Smooth muscle cell (in vitro differentiated cells): Measurements from ENCODE around the gene CPNE9. TPM values are rescaled to one million over a fixed set of nuclear protein-coding genes. Genes with fewer than 3 reads are reported as not detected.
A peak's percentile ranks its signal among the peaks of the same experiment; 100 is the strongest.

Experiments
- DNase-seq: peaks from one replicate; lab custom pipeline; 2025; ENCODE audit not compliant: unreplicated experiment; lab: John Stamatoyannopoulos, UW
- H2AFZ ChIP-seq: fragments of 200-600 bp; sonication (generic); 2 replicates; pipeline ENCODE4 v1.6.0; 2016; ENCODE audit warnings: antibody characterized with exemption, low read depth, mild to moderate bottlenecking
- H3F3A ChIP-seq: fragments of 200-600 bp; sonication (generic); 2 replicates; pipeline ENCODE4 v1.6.0; 2017; ENCODE audit warnings: antibody characterized with exemption, low read depth
- H3K27ac ChIP-seq: fragments of 200-600 bp; sonication (generic); 2 replicates; pipeline ENCODE4 v1.5.1; 2016; ENCODE audit warnings: low read depth, mild to moderate bottlenecking
- H3K27me3 ChIP-seq: fragments of 200-600 bp; sonication (generic); 2 replicates; pipeline ENCODE4 v1.6.1; 2016; ENCODE audit warnings: low read depth, mild to moderate bottlenecking
- H3K36me3 ChIP-seq: fragments of 200-600 bp; sonication (generic); 2 replicates; pipeline ENCODE4 v1.5.1; 2016; ENCODE audit warnings: low read depth
- H3K4me1 ChIP-seq: fragments of 200-600 bp; sonication (generic); 2 replicates; pipeline ENCODE4 v1.5.1; 2016; ENCODE audit warnings: low read depth
- H3K4me2 ChIP-seq: fragments of 200-600 bp; sonication (generic); 2 replicates; pipeline ENCODE4 v1.6.0; 2016; ENCODE audit warnings: mild to moderate bottlenecking
- H3K4me3 ChIP-seq: fragments of 200-600 bp; sonication (generic); 2 replicates; pipeline ENCODE4 v1.5.1; 2016; ENCODE audit warnings: mild to moderate bottlenecking
- H3K79me2 ChIP-seq: fragments of 200-600 bp; sonication (generic); 2 replicates; pipeline ENCODE4 v1.6.0; 2016; ENCODE audit warnings: low read depth, mild to moderate bottlenecking
- H3K9ac ChIP-seq: fragments of 200-600 bp; sonication (generic); 2 replicates; pipeline ENCODE4 v1.6.0; 2016; ENCODE audit warnings: low read depth
- H3K9me3 ChIP-seq: fragments of 200-600 bp; sonication (generic); replicated peaks from 2 replicates; pipeline ENCODE4 v1.5.1; 2016; ENCODE audit warnings: low read depth
- H4K20me1 ChIP-seq: fragments of 200-600 bp; sonication (generic); 2 replicates; pipeline ENCODE4 v1.6.0; 2016; ENCODE audit warnings: low read depth
- WGBS: methylation state at CpG from one replicate; pipeline ENCODE4 v1.1.7; 2016; ENCODE audit warnings: low lambda C conversion rate; 5-methylcytosine and 5-hydroxymethylcytosine counted together
- polyA plus RNA-seq: library from polyadenylated mRNA; unstranded; fragments of >200 nt; fragmentation: Nextera tagmentation; extraction: Ambion mirVana; gene quantifications from 2 replicates; pipeline ENCODE4 v1.2.1, GENCODE V29; 2016
- total RNA-seq: library from RNA; depleted of rRNA; stranded (reverse); fragments of >200 nt; gene quantifications from 2 replicates; pipeline ENCODE4 v1.2.3, GENCODE V29; 2014
- TF ChIP-seq, protein P1 (sequence below): fragments of 200-600 bp; sonication (generic); IDR thresholded peaks from 2 replicates; pipeline ENCODE4 v1.5.1; 2017; ENCODE audit warnings: borderline replicate concordance, mild to moderate bottlenecking, antibody characterized with exemption; ENCODE audit not compliant: insufficient read depth, poor library complexity, severe bottlenecking

Gene CPNE9
- total and polyA plus RNA-seq, 2 experiments from 2014 or later, result not detected

DNA sequence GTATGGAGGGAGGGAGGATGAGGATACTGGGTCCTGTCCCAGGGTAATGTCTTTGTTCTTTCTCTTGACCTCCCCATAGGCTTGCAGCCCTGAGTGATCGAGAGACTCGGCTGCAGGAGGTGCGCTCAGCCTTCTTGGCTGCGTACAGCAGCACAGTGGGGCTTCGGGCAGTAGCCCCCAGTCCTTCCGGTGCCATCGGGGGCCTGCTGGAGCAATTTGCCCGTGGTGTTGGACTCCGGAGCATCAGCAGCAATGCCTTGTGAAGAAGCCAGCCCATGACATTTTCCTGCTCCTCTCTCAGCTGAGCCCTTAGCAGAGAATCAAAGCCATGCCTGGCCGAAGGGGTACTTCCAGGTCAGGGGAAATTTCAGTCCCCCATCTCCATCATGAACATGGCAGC is 1.9 kb upstream of the CPNE9 start:
- peaks cover 9% of the 10 kb centered on the region for H3K4me1 ChIP-seq
- WGBS, result 96% methylated on average over 10 of the region's 10 CpGs

DNA sequence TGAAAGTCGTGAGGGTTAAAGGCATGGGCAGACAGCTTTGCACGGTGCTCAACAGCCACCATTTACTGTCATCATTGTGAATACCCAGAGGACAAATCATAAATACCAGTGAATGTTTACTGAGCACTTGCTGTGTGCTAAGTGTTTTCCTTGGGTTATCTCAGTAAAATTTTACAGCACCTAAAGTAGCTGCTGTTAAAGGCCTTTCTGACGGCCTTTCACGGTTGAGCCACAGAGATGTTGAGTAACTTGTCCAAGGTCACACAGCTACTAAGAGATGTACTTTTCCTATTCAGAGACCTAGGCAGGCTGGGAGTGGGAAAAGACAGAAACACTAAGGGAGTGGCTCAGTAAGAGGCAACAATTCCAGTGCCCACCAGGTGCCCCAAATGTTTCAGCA is 393 bp upstream of the CPNE9 start:
- 89% methylated on average over 4 of the region's 4 CpGs for WGBS
- no peak overlapping the region for H3K27ac ChIP-seq
- peaks cover 9% of the 10 kb centered on the region for H3K4me1 ChIP-seq
- no peak overlapping the region for H3K9ac ChIP-seq
- H3K79me2 ChIP-seq, result no peaks in the 10 kb centered on the region
- no peak overlapping the region for H3K4me3 ChIP-seq
- no peaks in the 10 kb centered on the region for H3K9me3 ChIP-seq
- peaks cover 20% of the 10 kb centered on the region for H4K20me1 ChIP-seq
- no peaks in the 10 kb centered on the region for H3F3A ChIP-seq
- H3K36me3 ChIP-seq, result no peaks in the 10 kb centered on the region
- no peak for DNase-seq
- H3K4me2 ChIP-seq, result no peak overlapping the region
- no peak overlapping the region for H2AFZ ChIP-seq
- TF ChIP-seq, protein P1, sequence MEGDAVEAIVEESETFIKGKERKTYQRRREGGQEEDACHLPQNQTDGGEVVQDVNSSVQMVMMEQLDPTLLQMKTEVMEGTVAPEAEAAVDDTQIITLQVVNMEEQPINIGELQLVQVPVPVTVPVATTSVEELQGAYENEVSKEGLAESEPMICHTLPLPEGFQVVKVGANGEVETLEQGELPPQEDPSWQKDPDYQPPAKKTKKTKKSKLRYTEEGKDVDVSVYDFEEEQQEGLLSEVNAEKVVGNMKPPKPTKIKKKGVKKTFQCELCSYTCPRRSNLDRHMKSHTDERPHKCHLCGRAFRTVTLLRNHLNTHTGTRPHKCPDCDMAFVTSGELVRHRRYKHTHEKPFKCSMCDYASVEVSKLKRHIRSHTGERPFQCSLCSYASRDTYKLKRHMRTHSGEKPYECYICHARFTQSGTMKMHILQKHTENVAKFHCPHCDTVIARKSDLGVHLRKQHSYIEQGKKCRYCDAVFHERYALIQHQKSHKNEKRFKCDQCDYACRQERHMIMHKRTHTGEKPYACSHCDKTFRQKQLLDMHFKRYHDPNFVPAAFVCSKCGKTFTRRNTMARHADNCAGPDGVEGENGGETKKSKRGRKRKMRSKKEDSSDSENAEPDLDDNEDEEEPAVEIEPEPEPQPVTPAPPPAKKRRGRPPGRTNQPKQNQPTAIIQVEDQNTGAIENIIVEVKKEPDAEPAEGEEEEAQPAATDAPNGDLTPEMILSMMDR, result no peak
- peaks cover 34% of the 10 kb centered on the region for H3K27me3 ChIP-seq

More for the DNA sequence above, 1.9 kb upstream of the CPNE9 start:
- H3K27ac ChIP-seq, result no peak overlapping the region
- no peak for DNase-seq
- no peak overlapping the region for H3K4me3 ChIP-seq
- no peaks in the 10 kb centered on the region for H3K9me3 ChIP-seq
- H3K27me3 ChIP-seq, result peaks cover 33% of the 10 kb centered on the region
- H3F3A ChIP-seq, result no peaks in the 10 kb centered on the region
- peaks cover 20% of the 10 kb centered on the region for H4K20me1 ChIP-seq
- H3K36me3 ChIP-seq, result no peaks in the 10 kb centered on the region
- H3K79me2 ChIP-seq, result no peaks in the 10 kb centered on the region
- no peak overlapping the region for H3K9ac ChIP-seq
- H2AFZ ChIP-seq, result no peak overlapping the region
- no peak overlapping the region for H3K4me2 ChIP-seq
- TF ChIP-seq, protein P1, result no peak

DNA sequence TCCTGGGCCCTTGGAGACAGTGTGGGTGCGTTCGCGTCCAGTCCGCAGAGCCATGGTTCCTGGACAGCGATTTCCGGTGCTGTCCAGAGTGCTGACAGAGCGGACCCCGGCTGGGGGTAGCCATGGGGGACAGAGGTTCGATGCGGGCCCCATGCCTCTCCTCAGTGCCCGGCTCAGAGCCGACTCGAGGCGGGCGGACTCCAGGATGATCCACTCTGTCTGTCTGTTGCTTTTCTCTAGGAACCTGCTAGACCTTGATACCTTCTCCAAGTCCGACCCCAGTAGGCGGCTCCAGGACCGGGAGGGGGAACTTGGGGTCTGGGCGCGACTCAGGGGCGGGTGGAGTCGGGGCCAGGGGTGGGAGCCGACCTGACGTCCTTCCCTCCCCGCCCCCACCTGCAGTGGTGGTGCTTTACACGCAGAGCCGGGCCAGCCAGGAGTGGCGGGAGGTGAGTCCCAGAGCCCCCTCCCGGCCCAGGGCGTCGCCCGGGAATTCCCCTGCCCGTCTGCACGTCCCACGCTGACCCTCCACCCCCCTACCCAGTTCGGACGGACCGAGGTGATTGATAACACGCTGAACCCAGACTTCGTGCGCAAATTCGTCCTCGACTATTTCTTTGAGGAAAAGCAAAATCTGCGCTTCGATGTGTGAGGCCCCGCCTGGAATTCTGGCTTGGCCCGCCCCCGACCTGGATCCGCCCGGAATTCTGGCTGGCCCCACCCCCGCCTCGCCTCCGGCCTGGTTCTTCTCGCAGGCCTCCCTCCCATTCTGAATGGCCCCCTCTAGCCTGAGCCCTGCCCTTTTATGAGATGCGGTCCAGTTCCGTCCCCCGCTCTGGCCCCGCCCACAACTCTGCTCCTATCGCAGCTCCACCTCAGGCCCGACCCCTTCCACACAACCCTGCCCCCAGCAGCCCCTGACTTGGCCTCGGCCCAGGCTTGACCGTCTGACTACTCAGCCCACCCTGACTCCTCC is 1.0 kb downstream of the CPNE9 start:
- Histone ChIP-seq H3F3A (no peaks in the 10 kb centered on the region), H2AFZ (no peak overlapping the region), H3K4me1 (peaks cover 9% of the 10 kb centered on the region), H4K20me1 (peaks cover 20% of the 10 kb centered on the region), H3K27me3 (peaks cover 34% of the 10 kb centered on the region), H3K79me2 (no peaks in the 10 kb centered on the region), H3K4me3 (peak overlapping the region; percentile 41), H3K4me2 (peak overlapping the region; percentile 89), H3K36me3 (no peaks in the 10 kb centered on the region), H3K27ac (no peak overlapping the region), H3K9me3 (no peaks in the 10 kb centered on the region), H3K9ac (no peak overlapping the region)
- peak; percentile 6 for DNase-seq
- WGBS, result 4% methylated on average over 29 of the region's 62 CpGs
- TF ChIP-seq, protein P1, result no peak
